Osteocyte (in vitro differentiated cells): ENCODE data around the gene CNFN. TPM values are rescaled to one million over a fixed set of nuclear protein-coding genes. Genes with fewer than 3 reads are reported as not detected.

Experiments used
- DNase-seq: peaks from one replicate; pipeline ENCODE4 v3.0.0; 2021; ENCODE audit warnings: mixed read lengths; ENCODE audit not compliant: unreplicated experiment; ENCODE audit errors: extremely low spot score
- H3K27ac Mint-ChIP-seq: one replicate; pipeline ENCODE4 v1.8.0; 2021; ENCODE audit warnings: mild to moderate bottlenecking, mixed read lengths; ENCODE audit not compliant: unreplicated experiment
- H3K27me3 Mint-ChIP-seq: one replicate; pipeline ENCODE4 v1.8.0; 2021; ENCODE audit warnings: mixed read lengths; ENCODE audit not compliant: unreplicated experiment
- H3K36me3 Mint-ChIP-seq: one replicate; pipeline ENCODE4 v1.8.0; 2021; ENCODE audit warnings: mixed read lengths; ENCODE audit not compliant: unreplicated experiment
- H3K4me1 Mint-ChIP-seq: one replicate; pipeline ENCODE4 v1.8.0; 2021; ENCODE audit warnings: mixed read lengths; ENCODE audit not compliant: unreplicated experiment
- H3K4me3 Mint-ChIP-seq: one replicate; pipeline ENCODE4 v1.8.0; 2021; ENCODE audit warnings: mild to moderate bottlenecking, moderate library complexity, mixed read lengths; ENCODE audit not compliant: unreplicated experiment
- H3K9me3 Mint-ChIP-seq: one replicate; pipeline ENCODE4 v1.8.0; 2021; ENCODE audit warnings: mixed read lengths; ENCODE audit not compliant: unreplicated experiment
- CTCF ChIP-seq: fragments of 200-600 bp; sonication (generic); IDR thresholded peaks from 2 replicates; pipeline ENCODE4 v1.5.0; 2021; ENCODE audit warnings: antibody characterized with exemption, mild to moderate bottlenecking, moderate library complexity
- long read RNA-seq: library from polyadenylated mRNA; unstranded; transcript quantifications from one replicate; pipeline ENCODE4 v2.0.0, GENCODE V29; 2021
- total RNA-seq: library from RNA; stranded (reverse); gene quantifications from 2 replicates; pipeline ENCODE4 v1.2.1, GENCODE V29; 2021

The CNFN gene
- total RNA-seq, result not detected in 2 replicates
- long read RNA-seq, result 0 reads

DNA sequence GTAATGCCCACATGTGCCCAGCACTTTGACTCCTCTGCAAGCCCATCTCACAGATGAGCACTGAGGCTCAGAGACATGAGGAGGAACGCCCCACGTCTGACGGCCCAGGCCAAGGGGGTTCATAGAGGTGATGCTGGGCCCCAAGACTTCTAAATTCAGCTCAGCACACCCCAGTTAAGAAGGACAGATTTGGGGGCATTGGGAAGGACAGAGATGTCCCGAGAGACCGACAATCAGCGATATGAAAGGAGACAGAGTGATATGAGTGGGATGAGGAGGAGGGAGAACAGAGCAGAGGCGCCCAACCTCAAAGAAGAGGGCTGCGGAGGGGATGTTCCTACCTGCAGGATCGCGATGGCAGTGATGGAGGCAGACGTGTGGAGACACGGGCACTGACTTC, at the start of gene CNFN:
Gene CNFN (minus strand): TSS at position 399 of the 400 bp plus-strand sequence. CDS start 1,260 bp downstream, outside the sequence.
- no peak for TF ChIP-seq CTCF
- H3K27ac Mint-ChIP-seq, result no peak within 1 kb of the TSS
- no peak within 1 kb of the TSS for H3K4me3 Mint-ChIP-seq
- H3K4me1 Mint-ChIP-seq, result peaks cover 7% of the 10 kb centered on the region
- DNase-seq, result no peak
- H3K9me3 Mint-ChIP-seq, result no peaks in the 10 kb centered on the region
- H3K27me3 Mint-ChIP-seq, result peaks cover 22% of the 10 kb centered on the region
- H3K36me3 Mint-ChIP-seq, result no peaks in the 10 kb centered on the region

- Mint-ChIP-seq H3K27ac (peak overlapping the region; percentile 9), H3K4me3 (no peak overlapping the region), H3K9me3 (no peaks in the 10 kb centered on the region), H3K27me3 (peaks cover 7% of the 10 kb centered on the region), H3K4me1 (peaks cover 16% of the 10 kb centered on the region), H3K36me3 (no peaks in the 10 kb centered on the region)
- DNase-seq, result no peak
- TF ChIP-seq CTCF, result no peak
Measured at GRCh38 chr19:42436006-42436405, 45.9 kb upstream of the CNFN start.

GRCh38 chr19:42435316-42435715, 45.2 kb upstream of the CNFN start:
- no peak for DNase-seq
- H3K4me1 Mint-ChIP-seq, result peaks cover 16% of the 10 kb centered on the region
- H3K27ac Mint-ChIP-seq, result no peak overlapping the region
- no peak overlapping the region for H3K4me3 Mint-ChIP-seq
- H3K27me3 Mint-ChIP-seq, result peaks cover 2% of the 10 kb centered on the region
- no peaks in the 10 kb centered on the region for H3K9me3 Mint-ChIP-seq
- H3K36me3 Mint-ChIP-seq, result no peaks in the 10 kb centered on the region
- TF ChIP-seq CTCF, result no peak

GRCh38 chr19:42433503-42434260, 43.6 kb upstream of the CNFN start:
- TF ChIP-seq CTCF, result peak; percentile 58
- H3K27me3 Mint-ChIP-seq, result peaks cover 2% of the 10 kb centered on the region
- no peaks in the 10 kb centered on the region for H3K36me3 Mint-ChIP-seq
- no peak overlapping the region for H3K4me3 Mint-ChIP-seq
- peaks cover 16% of the 10 kb centered on the region for H3K4me1 Mint-ChIP-seq
- no peaks in the 10 kb centered on the region for H3K9me3 Mint-ChIP-seq
- no peak for DNase-seq
- H3K27ac Mint-ChIP-seq, result no peak overlapping the region

DNA sequence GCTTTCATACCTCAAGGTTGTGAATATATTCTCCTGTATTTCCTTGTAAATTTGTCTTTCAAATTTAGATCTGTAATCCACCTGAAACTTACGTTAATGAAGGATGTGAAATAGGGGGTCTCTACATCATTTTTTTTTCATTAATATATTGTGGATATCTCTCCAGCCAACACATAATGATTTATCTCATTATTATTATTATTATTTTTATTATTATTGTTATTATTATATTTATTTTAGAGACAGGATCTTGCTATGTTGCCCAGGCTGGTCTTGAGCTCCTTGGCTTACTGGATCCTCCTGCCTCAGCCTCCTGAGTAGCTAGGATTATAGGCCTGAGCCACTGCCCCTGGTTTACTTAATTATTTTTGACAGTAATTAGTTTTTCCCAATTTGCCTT, 41.4 kb upstream of the CNFN start:
- H3K27me3 Mint-ChIP-seq, result peaks cover 2% of the 10 kb centered on the region
- no peak overlapping the region for H3K4me3 Mint-ChIP-seq

More for the DNA sequence above, 41.4 kb upstream of the CNFN start:
- no peaks in the 10 kb centered on the region for H3K9me3 Mint-ChIP-seq
- H3K27ac Mint-ChIP-seq, result no peak overlapping the region
- no peak for DNase-seq
- H3K4me1 Mint-ChIP-seq, result peaks cover 15% of the 10 kb centered on the region
- TF ChIP-seq CTCF, result no peak
- H3K36me3 Mint-ChIP-seq, result no peaks in the 10 kb centered on the region
